ENCODE measurements around the gene BLOC1S4. TPM values are rescaled to one million over a fixed set of nuclear protein-coding genes. Genes with fewer than 3 reads are reported as not detected.

BLOC1S4 gene
- total and polyA plus RNA-seq, 2 experiments from 2014 or later, result 23.9 to 35.2 TPM

- no peak for TF ChIP-seq EZH2phosphoT487 (IDR thresholded peaks at IDR 0.05; ENCODE audit: unreplicated experiment)
- no peak for TF ChIP-seq JUNB (IDR thresholded peaks at IDR 0.05; ENCODE audit: unreplicated experiment)
- no peak for TF ChIP-seq ETS1 (IDR thresholded peaks at IDR 0.05)
- no peak for TF ChIP-seq NANOG (IDR thresholded peaks at IDR 0.05; ENCODE audit: borderline replicate concordance)
- TF ChIP-seq CTCF (conservative IDR thresholded peaks at IDR 0.05; ENCODE audit: low read depth in 2 of 2), result no peak
- TF ChIP-seq STAT1 (IDR thresholded peaks at IDR 0.05; ENCODE audit: unreplicated experiment), result no peak
- no peak for TF ChIP-seq POLR2AphosphoS5 (IDR thresholded peaks at IDR 0.05; ENCODE audit: low read depth)
- TF ChIP-seq ZNF114 (CRISPR knock-in tag; IDR thresholded peaks at IDR 0.05), result no peak
- no peak for TF ChIP-seq CREB1 (CRISPR knock-in tag; IDR thresholded peaks at IDR 0.05; ENCODE audit: low read depth)
- no peak for TF ChIP-seq EZH2 (IDR thresholded peaks at IDR 0.05; ENCODE audit: low read depth, unreplicated experiment)
- TF ChIP-seq REST (IDR thresholded peaks at IDR 0.05; ENCODE audit: unreplicated experiment), result no peak
- TF ChIP-seq ZNF462 (CRISPR knock-in tag; IDR thresholded peaks at IDR 0.05), result no peak
- no peak for TF ChIP-seq ZNF331 (CRISPR knock-in tag; IDR thresholded peaks at IDR 0.05; ENCODE audit: low read depth)
- Histone ChIP-seq H3F3A (replicated peaks; ENCODE audit: low read depth) (no peaks in the 10 kb centered on the region), H4K20me1 (replicated peaks; ENCODE audit: insufficient read depth) (no peaks in the 10 kb centered on the region), H3K27me3 (ENCODE audit: insufficient read depth) (no peaks in the 10 kb centered on the region), H3K79me2 (replicated peaks; ENCODE audit: insufficient read depth) (no peaks in the 10 kb centered on the region), H3K36me3 (ENCODE audit: insufficient read depth) (no peaks in the 10 kb centered on the region), H2AFZ (no peak overlapping the region), H3K4me1 (ENCODE audit: insufficient read depth) (no peaks in the 10 kb centered on the region), H3K4me3 (no peak overlapping the region), H3K4me2 (no peak overlapping the region), H3K9me2 (ENCODE audit: insufficient read depth) (no peaks in the 10 kb centered on the region), H3K27ac (ENCODE audit: low read depth) (no peak overlapping the region)
- H3K27me3 Mint-ChIP-seq (ENCODE audit: insufficient read depth, low read depth, poor library complexity), result peaks cover 3% of the 10 kb centered on the region
- no peak overlapping the region for H3K4me3 Mint-ChIP-seq
- no peaks in the 10 kb centered on the region for H3K4me1 Mint-ChIP-seq
- H3K9me3 Mint-ChIP-seq, result peaks cover 9% of the 10 kb centered on the region; the same call in 1 of the 3 replicates
- no peaks in the 10 kb centered on the region for H3K36me3 Mint-ChIP-seq (ENCODE audit: low read depth)
- H3K27ac Mint-ChIP-seq, result no peak overlapping the region
- no peak for ATAC-seq
- no peak for DNase-seq (ENCODE audit: low spot score)
Observed at GRCh38 chr4:6740347-6740746, 24.4 kb downstream of the BLOC1S4 start.

Data from GM23338 (cell line).